Activated CD8-positive, alpha-beta T cell treated with anti-CD3 and anti-CD28 coated beads, Interleukin-2, amount 10 ng/mL, durations not matched to agents 7 days and 5 days (primary cell): Measurements from ENCODE around the gene OXER1. TPM values are rescaled to one million over a fixed set of nuclear protein-coding genes. Genes with fewer than 3 reads are reported as not detected.

Experiments
- ATAC-seq: fragments of 150-1000 bp; cut with Tn5 transposase; one replicate; pipeline ENCODE4 v1.10.0; 2021; ENCODE audit warnings: moderate library complexity
- CTCF ChIA-PET: fragments of 350-600 bp; sonication (Branson Sonifier 250); formaldehyde crosslinking; loops from one replicate; lab custom pipeline; 2021; ENCODE audit warnings: antibody characterized with exemption; lab: Charles Lee
- POLR2A ChIA-PET: fragments of 350-600 bp; sonication (Branson Sonifier 250); formaldehyde crosslinking; loops from one replicate; lab custom pipeline; 2021; ENCODE audit warnings: antibody characterized with exemption; lab: Charles Lee
- DNase-seq: peaks from one replicate; pipeline ENCODE4 v3.0.0-alpha.2; 2020
- H3K27ac Mint-ChIP-seq: one replicate; pipeline ENCODE4 v1.8.0; 2021; ENCODE audit warnings: mild to moderate bottlenecking, mixed read lengths
- H3K27me3 Mint-ChIP-seq: one replicate; pipeline ENCODE4 v1.8.0; 2021; ENCODE audit warnings: low read depth, mixed read lengths
- H3K36me3 Mint-ChIP-seq: one replicate; pipeline ENCODE4 v1.8.0; 2021; ENCODE audit warnings: low read depth, mixed read lengths
- H3K4me1 Mint-ChIP-seq: one replicate; pipeline ENCODE4 v1.8.0; 2021; ENCODE audit warnings: low read depth, mixed read lengths
- H3K4me3 Mint-ChIP-seq: one replicate; pipeline ENCODE4 v1.8.0; 2021; ENCODE audit warnings: mild to moderate bottlenecking, mixed read lengths
- H3K9me3 Mint-ChIP-seq: one replicate; pipeline ENCODE4 v1.8.0; 2022; ENCODE audit warnings: mixed read lengths; ENCODE audit not compliant: insufficient read depth
- total RNA-seq, 2 experiments: library from RNA; stranded (reverse); gene quantifications; one replicate each; pipeline ENCODE4 v1.2.3, GENCODE V29; 2021

The OXER1 gene, protein sequence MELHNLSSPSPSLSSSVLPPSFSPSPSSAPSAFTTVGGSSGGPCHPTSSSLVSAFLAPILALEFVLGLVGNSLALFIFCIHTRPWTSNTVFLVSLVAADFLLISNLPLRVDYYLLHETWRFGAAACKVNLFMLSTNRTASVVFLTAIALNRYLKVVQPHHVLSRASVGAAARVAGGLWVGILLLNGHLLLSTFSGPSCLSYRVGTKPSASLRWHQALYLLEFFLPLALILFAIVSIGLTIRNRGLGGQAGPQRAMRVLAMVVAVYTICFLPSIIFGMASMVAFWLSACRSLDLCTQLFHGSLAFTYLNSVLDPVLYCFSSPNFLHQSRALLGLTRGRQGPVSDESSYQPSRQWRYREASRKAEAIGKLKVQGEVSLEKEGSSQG
- total RNA-seq: not detected

GRCh38 chr2:42764096-42764495 lies at the start of gene OXER1:
TSS of gene OXER1 (minus strand) at chr2:42764135. CDS start at chr2:42764062, 73 bp downstream.
- Mint-ChIP-seq H3K4me3 (no peak within 1 kb of the TSS), H3K9me3 (no peaks in the 10 kb centered on the region), H3K4me1 (peaks cover 3% of the 10 kb centered on the region), H3K27me3 (no peaks in the 10 kb centered on the region), H3K27ac (peak within 1 kb of the TSS; percentile 46), H3K36me3 (no peaks in the 10 kb centered on the region)
- DNase-seq: no peak
- ChIA-PET CTCF (no interaction called here), POLR2A (no interaction called here)
- no peak for ATAC-seq

GRCh38 chr2:42812899-42813479 lies 49.1 kb upstream of the OXER1 start:
- DNase-seq (no peak), ATAC-seq (no peak)
- CTCF ChIA-PET: interaction anchor here (1.0 to 2.3 kb wide), 4 partner anchors 10 to 59 kb away, joined by 3 to 9 read pairs (median 6); no protein-coding TSS in a partner anchor
- Mint-ChIP-seq H3K9me3 (peaks cover 15% of the 10 kb centered on the region), H3K27ac (no peak overlapping the region), H3K4me1 (peaks cover 25% of the 10 kb centered on the region), H3K4me3 (peak overlapping the region; percentile 37), H3K36me3 (peaks cover 10% of the 10 kb centered on the region), H3K27me3 (peaks cover 9% of the 10 kb centered on the region)
- POLR2A ChIA-PET: no interaction called here

- Mint-ChIP-seq H3K27me3 (peaks cover 6% of the 10 kb centered on the region), H3K9me3 (peaks cover 15% of the 10 kb centered on the region), H3K4me1 (peaks cover 25% of the 10 kb centered on the region), H3K36me3 (peaks cover 10% of the 10 kb centered on the region), H3K4me3 (peak overlapping the region; percentile 91), H3K27ac (peak overlapping the region; percentile 100)
- ATAC-seq (peak; percentile 14), DNase-seq (peak; percentile 62)
- ChIA-PET POLR2A (interaction anchor here (0.7 to 2.6 kb wide), 14 partner anchors 8 to 450 kb away, joined by 3 to 24 read pairs (median 5); partner anchors contain the start of genes HAAO and ZFP36L2), CTCF (interaction anchor here (0.9 to 3.1 kb wide), 8 partner anchors 8 to 766 kb away, joined by 4 to 14 read pairs (median 7); no protein-coding TSS in a partner anchor)
Measured at GRCh38 chr2:42810971-42811811, 47.3 kb upstream of the OXER1 start.

DNA sequence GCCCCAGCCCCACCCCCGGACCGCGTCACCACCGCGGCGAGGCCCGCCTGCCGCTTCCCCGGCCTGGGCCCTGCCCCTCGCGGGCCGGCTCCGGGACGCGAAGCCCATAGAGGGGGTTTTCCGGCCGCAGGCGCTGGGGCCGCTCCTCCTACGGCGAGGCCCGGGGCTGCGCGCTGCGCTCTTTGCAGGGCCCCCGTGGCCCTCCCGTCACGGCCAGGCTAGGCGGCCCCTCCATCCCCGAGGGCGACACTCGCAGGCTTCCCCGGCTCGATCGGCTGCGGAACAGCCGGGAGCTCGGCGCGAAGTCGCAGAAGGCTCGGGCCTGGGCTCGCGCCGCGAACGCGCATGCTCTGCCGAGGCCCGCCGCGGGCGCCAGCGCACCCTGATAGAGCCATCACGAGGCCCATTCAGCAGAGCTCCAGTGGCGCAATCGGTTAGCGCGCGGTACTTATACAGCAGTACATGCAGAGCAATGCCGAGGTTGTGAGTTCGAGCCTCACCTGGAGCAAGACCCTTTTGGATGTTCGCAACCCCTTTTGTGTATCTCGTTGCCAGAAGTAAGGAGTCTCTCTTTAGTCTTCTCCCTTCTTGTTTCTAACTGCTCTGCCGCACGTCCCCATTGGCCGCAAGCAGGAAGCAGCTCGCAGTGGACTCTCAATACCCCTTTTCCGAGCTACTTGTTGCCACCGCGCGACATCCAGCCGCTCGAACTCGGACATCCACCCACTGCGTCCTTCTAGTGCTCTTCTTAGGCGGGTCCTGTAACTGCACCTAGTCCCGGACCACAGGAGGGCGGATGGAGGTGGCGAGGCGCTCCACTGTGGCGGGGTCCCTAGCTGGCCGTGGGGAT lies 46.4 kb upstream of the OXER1 start:
- Mint-ChIP-seq H3K36me3 (peaks cover 10% of the 10 kb centered on the region), H3K4me3 (peak overlapping the region; percentile 91), H3K4me1 (peaks cover 25% of the 10 kb centered on the region), H3K9me3 (peaks cover 15% of the 10 kb centered on the region), H3K27ac (peak overlapping the region; percentile 100), H3K27me3 (peaks cover 9% of the 10 kb centered on the region)
- CTCF ChIA-PET: interaction anchor here (0.9 to 3.1 kb wide), 9 partner anchors 9 to 768 kb away, joined by 3 to 14 read pairs (median 6); no protein-coding TSS in a partner anchor
- ATAC-seq (peak; percentile 84), DNase-seq (peak; percentile 96)
- POLR2A ChIA-PET: interaction anchor here (0.6 to 2.6 kb wide), 18 partner anchors 9 to 785 kb away, joined by 3 to 24 read pairs (median 5); partner anchors contain the start of genes HAAO, KCNG3, THADA and ZFP36L2

GRCh38 chr2:42809819-42810120 lies 45.8 kb upstream of the OXER1 start:
- CTCF ChIA-PET: interaction anchor here (0.9 to 3.1 kb wide), 7 partner anchors 9 to 769 kb away, joined by 3 to 14 read pairs (median 6); no protein-coding TSS in a partner anchor
- DNase-seq: peak; percentile 76

DNA sequence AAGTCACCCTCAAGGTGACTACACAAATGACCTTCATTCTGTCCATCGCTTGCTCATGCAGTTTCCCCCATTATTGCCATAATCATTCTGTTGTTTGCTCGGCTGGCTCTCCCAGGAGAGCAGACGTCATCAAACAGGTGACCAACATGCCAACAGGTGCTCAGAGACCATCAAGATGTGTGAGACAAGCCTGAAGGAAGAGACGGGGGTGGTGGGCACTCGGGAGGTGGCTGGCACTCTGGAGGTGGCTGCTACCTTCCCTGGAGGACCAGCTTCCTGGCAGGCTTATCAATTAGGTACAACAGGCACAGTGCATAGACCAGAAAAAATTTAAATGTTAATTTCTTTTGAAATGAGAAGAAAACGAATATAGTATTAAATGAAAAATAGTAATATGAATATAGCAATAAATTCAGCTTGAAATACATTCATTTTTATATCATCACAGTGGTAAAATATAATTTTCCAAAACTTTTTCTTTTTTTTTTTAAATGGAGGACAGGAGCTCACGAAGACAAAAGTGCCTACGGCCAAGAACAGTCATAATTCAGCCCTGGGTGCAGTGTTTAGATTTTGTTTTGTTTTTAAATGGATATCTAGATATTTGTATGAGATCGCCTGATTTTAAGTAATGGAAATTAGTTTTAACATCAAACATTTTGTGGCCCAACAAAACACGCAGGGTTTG lies 45.3 kb upstream of the OXER1 start:
- ATAC-seq (no peak), DNase-seq (no peak)
- Mint-ChIP-seq H3K27ac (peak overlapping the region; percentile 85), H3K4me3 (peak overlapping the region; percentile 72), H3K27me3 (peaks cover 14% of the 10 kb centered on the region), H3K36me3 (peaks cover 9% of the 10 kb centered on the region), H3K4me1 (peaks cover 25% of the 10 kb centered on the region), H3K9me3 (peaks cover 15% of the 10 kb centered on the region)
- ChIA-PET CTCF (interaction anchor here (1.4 to 3.1 kb wide), 3 partner anchors 9 to 769 kb away, joined by 3 to 14 read pairs (median 14); no protein-coding TSS in a partner anchor), POLR2A (interaction anchor here (0.6 to 2.6 kb wide), 6 partner anchors 9 to 786 kb away, joined by 5 to 24 read pairs (median 10); partner anchors contain the start of genes HAAO and THADA)

More at GRCh38 chr2:42809819-42810120, 45.8 kb upstream of the OXER1 start:
- Mint-ChIP-seq H3K36me3 (peaks cover 10% of the 10 kb centered on the region), H3K27ac (peak overlapping the region; percentile 85), H3K9me3 (peaks cover 15% of the 10 kb centered on the region), H3K27me3 (peaks cover 11% of the 10 kb centered on the region), H3K4me1 (peaks cover 25% of the 10 kb centered on the region), H3K4me3 (peak overlapping the region; percentile 72)
- POLR2A ChIA-PET: interaction anchor here (0.7 to 2.6 kb wide), 12 partner anchors 10 to 786 kb away, joined by 3 to 24 read pairs (median 6); partner anchors contain the start of genes HAAO, THADA and ZFP36L2
- peak; percentile 55 for ATAC-seq

- Mint-ChIP-seq H3K9me3 (peaks cover 9% of the 10 kb centered on the region), H3K27me3 (peaks cover 15% of the 10 kb centered on the region), H3K36me3 (peaks cover 4% of the 10 kb centered on the region), H3K27ac (no peak overlapping the region), H3K4me1 (peaks cover 19% of the 10 kb centered on the region), H3K4me3 (no peak overlapping the region)
- ATAC-seq (no peak), DNase-seq (no peak)
- POLR2A ChIA-PET: no interaction called here
- CTCF ChIA-PET: no interaction called here
Measured at GRCh38 chr2:42808301-42808700, 44.4 kb upstream of the OXER1 start.

- H3K9me3 Mint-ChIP-seq: no peaks in the 10 kb centered on the region
- no peak for ATAC-seq
- no peak for DNase-seq
- POLR2A ChIA-PET: no interaction called here
- no peaks in the 10 kb centered on the region for H3K36me3 Mint-ChIP-seq
- CTCF ChIA-PET: no interaction called here
- H3K4me3 Mint-ChIP-seq: no peak overlapping the region
- no peak overlapping the region for H3K27ac Mint-ChIP-seq
- H3K4me1 Mint-ChIP-seq: peaks cover 14% of the 10 kb centered on the region
- peaks cover 20% of the 10 kb centered on the region for H3K27me3 Mint-ChIP-seq
Measured at GRCh38 chr2:42806786-42807185, 42.9 kb upstream of the OXER1 start.

- H3K36me3 Mint-ChIP-seq: no peaks in the 10 kb centered on the region
- H3K4me1 Mint-ChIP-seq: peaks cover 19% of the 10 kb centered on the region
- POLR2A ChIA-PET: no interaction called here
- H3K27me3 Mint-ChIP-seq: peaks cover 20% of the 10 kb centered on the region
- no peak overlapping the region for H3K4me3 Mint-ChIP-seq
- no peaks in the 10 kb centered on the region for H3K9me3 Mint-ChIP-seq
- no peak for DNase-seq
- no peak for ATAC-seq
- no peak overlapping the region for H3K27ac Mint-ChIP-seq
- CTCF ChIA-PET: interaction anchor here (0.5 kb wide), 1 partner anchor 23 kb away, joined by 3 read pairs; no protein-coding TSS in a partner anchor
Measured at GRCh38 chr2:42804891-42805290, 41.0 kb upstream of the OXER1 start.

DNA sequence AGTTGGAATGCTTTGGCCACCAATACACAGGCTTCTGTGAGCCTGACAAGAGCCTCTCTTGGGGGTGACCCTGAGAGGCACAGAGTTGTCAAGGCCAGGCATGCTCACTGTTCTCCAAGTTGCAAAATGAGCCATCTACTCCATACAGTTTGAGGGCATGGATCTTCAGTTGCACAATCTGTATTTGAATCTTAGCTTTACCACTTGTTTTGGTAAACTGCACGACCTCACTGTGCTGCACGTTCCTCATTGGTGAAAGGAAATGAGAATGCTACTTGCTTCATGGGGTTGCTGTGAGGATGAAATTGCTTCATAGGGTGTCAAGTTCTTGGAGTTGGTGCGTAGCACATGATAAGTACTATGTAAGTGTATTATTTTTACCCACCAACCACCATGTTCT lies 40.4 kb upstream of the OXER1 start:
- H3K27ac Mint-ChIP-seq: no peak overlapping the region

More for the DNA sequence above, 40.4 kb upstream of the OXER1 start:
- ChIA-PET CTCF (no interaction called here), POLR2A (no interaction called here)
- Mint-ChIP-seq H3K27me3 (peaks cover 20% of the 10 kb centered on the region), H3K9me3 (no peaks in the 10 kb centered on the region), H3K4me1 (peaks cover 16% of the 10 kb centered on the region), H3K4me3 (no peak overlapping the region), H3K36me3 (no peaks in the 10 kb centered on the region)
- DNase-seq: no peak
- ATAC-seq: no peak
